Lower leg skin (tissue), 3 donors: Measurements from ENCODE around the gene PML.
"Not testable (repeated sequence)": the region's sequence is repeated elsewhere in the genome, so short reads cannot be mapped to it uniquely, and the experiment has no call there.

Experiments used
- CTCF ChIP-seq, 3 donors: fragments of 450-650 bp; IDR thresholded peaks; one replicate each; pipeline ENCODE4 v1.5.1; 2016; ENCODE audit warnings: antibody characterized with exemption in 3 of 3, mild to moderate bottlenecking in 3 of 3, moderate library complexity in 2 of 3
- POLR2A ChIP-seq, 2 donors: fragments of 450-650 bp; IDR thresholded peaks; one replicate each; pipeline ENCODE4 v1.6.1; 2016 to 2017; ENCODE audit warnings: antibody characterized with exemption in 2 of 2, mild to moderate bottlenecking in 1 of 2, moderate library complexity in 1 of 2

GRCh38 chr15:73975440-73976125 is 18.9 kb upstream of the PML start:
- not testable (repeated sequence) for TF ChIP-seq CTCF, POLR2A (IDR thresholded peaks at IDR 0.05)
